Rectal smooth muscle tissue (tissue), 1 donor: ENCODE measurements around the gene CCDC71.

Experiments
- H3K27ac ChIP-seq: one replicate; pipeline ENCODE4 v1.7.0; 2013; ENCODE audit warnings: low read depth, low read length, inconsistent platforms
- H3K27me3 ChIP-seq: one replicate; pipeline ENCODE4 v1.7.0; 2013; ENCODE audit warnings: low read length; ENCODE audit not compliant: control insufficient read depth, insufficient read depth
- H3K36me3 ChIP-seq: one replicate; pipeline ENCODE4 v1.7.0; 2013; ENCODE audit warnings: low read length; ENCODE audit not compliant: control insufficient read depth, insufficient read depth
- H3K4me1 ChIP-seq: one replicate; pipeline ENCODE4 v1.7.0; 2013; ENCODE audit warnings: low read length; ENCODE audit not compliant: control insufficient read depth, insufficient read depth
- H3K4me3 ChIP-seq: one replicate; pipeline ENCODE4 v1.7.0; 2013; ENCODE audit warnings: low read length
- H3K9ac ChIP-seq: one replicate; pipeline ENCODE4 v1.7.0; 2013; ENCODE audit warnings: low read length

Gene CCDC71

GRCh38 chr3:49177073-49177472, 10.9 kb upstream of the CCDC71 start:
- H3K36me3 ChIP-seq, result peaks cover 14% of the 10 kb centered on the region
- no peak overlapping the region for H3K4me3 ChIP-seq
- no peak overlapping the region for H3K9ac ChIP-seq
- H3K4me1 ChIP-seq, result peaks cover 20% of the 10 kb centered on the region
- H3K27me3 ChIP-seq, result no peaks in the 10 kb centered on the region
- no peak overlapping the region for H3K27ac ChIP-seq

- H3K4me1 ChIP-seq, result peaks cover 25% of the 10 kb centered on the region
- no peaks in the 10 kb centered on the region for H3K27me3 ChIP-seq
- no peak overlapping the region for H3K9ac ChIP-seq
- H3K27ac ChIP-seq, result no peak overlapping the region
- peaks cover 14% of the 10 kb centered on the region for H3K36me3 ChIP-seq
- no peak overlapping the region for H3K4me3 ChIP-seq
Observed at GRCh38 chr3:49175530-49175929, 9.4 kb upstream of the CCDC71 start.

GRCh38 chr3:49174397-49174985, 8.4 kb upstream of the CCDC71 start:
- H3K9ac ChIP-seq, result no peak overlapping the region
- H3K4me3 ChIP-seq, result no peak overlapping the region
- peaks cover 25% of the 10 kb centered on the region for H3K4me1 ChIP-seq
- H3K27ac ChIP-seq, result no peak overlapping the region
- no peaks in the 10 kb centered on the region for H3K27me3 ChIP-seq
- peaks cover 14% of the 10 kb centered on the region for H3K36me3 ChIP-seq

GRCh38 chr3:49173792-49174170, 7.7 kb upstream of the CCDC71 start:
- Histone ChIP-seq H3K4me3 (peak overlapping the region; percentile 91), H3K9ac (peak overlapping the region; percentile 35), H3K27me3 (no peaks in the 10 kb centered on the region), H3K4me1 (peaks cover 25% of the 10 kb centered on the region), H3K27ac (peak overlapping the region; percentile 95), H3K36me3 (peaks cover 14% of the 10 kb centered on the region)

- Histone ChIP-seq H3K4me1 (peaks cover 25% of the 10 kb centered on the region), H3K27me3 (no peaks in the 10 kb centered on the region), H3K27ac (peak overlapping the region; percentile 95), H3K36me3 (peaks cover 14% of the 10 kb centered on the region), H3K4me3 (peak overlapping the region; percentile 91), H3K9ac (peak overlapping the region; percentile 35)
Observed at GRCh38 chr3:49173116-49173791, 7.1 kb upstream of the CCDC71 start.

- Histone ChIP-seq H3K9ac (peak overlapping the region; percentile 76), H3K36me3 (peaks cover 14% of the 10 kb centered on the region), H3K4me3 (peak overlapping the region; percentile 91), H3K27me3 (no peaks in the 10 kb centered on the region), H3K4me1 (peaks cover 25% of the 10 kb centered on the region), H3K27ac (peak overlapping the region; percentile 95)
Observed at GRCh38 chr3:49172551-49173041, 6.5 kb upstream of the CCDC71 start.

- Histone ChIP-seq H3K27me3 (no peaks in the 10 kb centered on the region), H3K36me3 (peaks cover 14% of the 10 kb centered on the region), H3K27ac (peak overlapping the region; percentile 95), H3K4me1 (peaks cover 25% of the 10 kb centered on the region), H3K9ac (peak overlapping the region; percentile 76), H3K4me3 (peak overlapping the region; percentile 91)
Observed at GRCh38 chr3:49171775-49172500, 5.8 kb upstream of the CCDC71 start.

GRCh38 chr3:49171119-49171774, 5.1 kb upstream of the CCDC71 start, which contains the start of gene KLHDC8B:
Gene KLHDC8B, plus strand, starts transcription at chr3:49171598. Its CDS starts 1,172 bp downstream, at chr3:49172770.
- peak within 1 kb of the TSS; percentile 91 for H3K4me3 ChIP-seq
- H3K27me3 ChIP-seq, result no peaks in the 10 kb centered on the region
- peak within 1 kb of the TSS; percentile 88 for H3K9ac ChIP-seq
- H3K4me1 ChIP-seq, result peaks cover 30% of the 10 kb centered on the region
- peak within 1 kb of the TSS; percentile 95 for H3K27ac ChIP-seq
- H3K36me3 ChIP-seq, result peaks cover 13% of the 10 kb centered on the region

- peaks cover 30% of the 10 kb centered on the region for H3K4me1 ChIP-seq
- peak overlapping the region; percentile 95 for H3K27ac ChIP-seq
- H3K4me3 ChIP-seq, result peak overlapping the region; percentile 91
- peak overlapping the region; percentile 7 for H3K9ac ChIP-seq
- peaks cover 11% of the 10 kb centered on the region for H3K36me3 ChIP-seq
- no peaks in the 10 kb centered on the region for H3K27me3 ChIP-seq
Observed at GRCh38 chr3:49170744-49171118, 4.6 kb upstream of the CCDC71 start.

- Histone ChIP-seq H3K27ac (peak overlapping the region; percentile 93), H3K27me3 (no peaks in the 10 kb centered on the region), H3K4me1 (peaks cover 13% of the 10 kb centered on the region), H3K9ac (peak overlapping the region; percentile 4), H3K4me3 (peak overlapping the region; percentile 88), H3K36me3 (peaks cover 13% of the 10 kb centered on the region)
Observed at GRCh38 chr3:49166752-49167556, 823 bp upstream of the CCDC71 start.

- peak overlapping the region; percentile 70 for H3K9ac ChIP-seq
Observed at GRCh38 chr3:49164983-49165720, 979 bp downstream of the CCDC71 start.

More at GRCh38 chr3:49164983-49165720, 979 bp downstream of the CCDC71 start:
- H3K27me3 ChIP-seq, result no peaks in the 10 kb centered on the region
- H3K36me3 ChIP-seq, result peaks cover 13% of the 10 kb centered on the region
- peak overlapping the region; percentile 93 for H3K27ac ChIP-seq
- peak overlapping the region; percentile 88 for H3K4me3 ChIP-seq
- peaks cover 8% of the 10 kb centered on the region for H3K4me1 ChIP-seq
